Measurements from ENCODE around the gene UQCC2.

GRCh38 chr6:33684428-33684896 lies 27.0 kb downstream of the UQCC2 start:
- no peak for TF ChIP-seq CTCF (conservative IDR thresholded peaks at IDR 0.05 in 1 of 2, IDR thresholded peaks at IDR 0.05 in 1 of 2; ENCODE audit: extremely low read depth in 1 of 2, insufficient read depth in 1 of 2, low read depth in 1 of 2, low read length in 2 of 2)
- TF ChIP-seq EZH2 (IDR thresholded peaks at IDR 0.05; ENCODE audit: borderline replicate concordance, low read length) = no peak

Data from mammary epithelial cell (primary cell).